ENCODE results near the gene CCDC102B. TPM values are rescaled to one million over a fixed set of nuclear protein-coding genes. Genes with fewer than 3 reads are reported as not detected.

CCDC102B gene
- total RNA-seq, 1 donor from 2014 or later: 0.54 TPM

DNA sequence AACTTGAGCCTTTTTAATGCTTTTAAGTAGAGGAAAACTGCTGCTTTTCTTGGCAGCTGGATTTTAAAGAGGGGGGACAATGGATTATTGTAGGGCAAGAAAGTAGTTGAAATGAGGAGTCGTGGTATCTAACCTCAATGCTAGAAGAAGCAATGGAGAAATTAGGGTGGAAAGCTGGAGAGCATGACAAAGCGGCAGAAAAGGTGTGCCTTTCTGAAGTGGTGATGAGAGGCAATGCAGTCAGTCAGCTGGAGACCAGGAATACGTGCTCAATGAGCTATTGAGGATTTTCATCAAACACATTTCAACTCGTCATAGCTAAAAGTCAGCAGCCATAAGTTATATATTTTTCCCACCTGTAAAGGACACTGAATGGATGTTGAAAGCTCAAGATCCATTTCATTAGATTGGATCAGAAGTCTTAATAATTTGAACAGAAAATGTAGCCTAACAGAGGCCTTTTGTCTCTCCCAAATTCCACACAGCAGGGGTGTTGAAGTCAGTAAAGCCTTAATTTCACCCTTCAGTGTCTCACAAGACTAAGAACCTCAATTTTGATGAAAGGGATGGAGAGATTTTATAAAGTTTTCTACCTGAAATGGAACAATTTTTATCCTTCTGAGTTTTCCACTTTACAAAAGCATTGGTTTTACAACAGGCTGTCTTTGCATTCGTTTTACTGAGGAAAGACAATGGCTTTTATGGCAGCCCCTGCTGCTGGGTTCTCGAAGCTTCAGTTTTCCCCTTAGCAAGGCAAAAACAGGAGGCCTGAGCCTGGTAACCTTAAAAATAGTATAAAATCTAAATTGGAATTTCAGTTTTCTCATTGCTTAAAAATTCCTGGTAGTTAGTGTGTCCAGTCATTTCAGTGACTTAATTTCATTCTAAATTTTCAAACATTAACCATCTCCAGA lies 131.1 kb downstream of the CCDC102B start:
- TF ChIP-seq, protein P1, sequence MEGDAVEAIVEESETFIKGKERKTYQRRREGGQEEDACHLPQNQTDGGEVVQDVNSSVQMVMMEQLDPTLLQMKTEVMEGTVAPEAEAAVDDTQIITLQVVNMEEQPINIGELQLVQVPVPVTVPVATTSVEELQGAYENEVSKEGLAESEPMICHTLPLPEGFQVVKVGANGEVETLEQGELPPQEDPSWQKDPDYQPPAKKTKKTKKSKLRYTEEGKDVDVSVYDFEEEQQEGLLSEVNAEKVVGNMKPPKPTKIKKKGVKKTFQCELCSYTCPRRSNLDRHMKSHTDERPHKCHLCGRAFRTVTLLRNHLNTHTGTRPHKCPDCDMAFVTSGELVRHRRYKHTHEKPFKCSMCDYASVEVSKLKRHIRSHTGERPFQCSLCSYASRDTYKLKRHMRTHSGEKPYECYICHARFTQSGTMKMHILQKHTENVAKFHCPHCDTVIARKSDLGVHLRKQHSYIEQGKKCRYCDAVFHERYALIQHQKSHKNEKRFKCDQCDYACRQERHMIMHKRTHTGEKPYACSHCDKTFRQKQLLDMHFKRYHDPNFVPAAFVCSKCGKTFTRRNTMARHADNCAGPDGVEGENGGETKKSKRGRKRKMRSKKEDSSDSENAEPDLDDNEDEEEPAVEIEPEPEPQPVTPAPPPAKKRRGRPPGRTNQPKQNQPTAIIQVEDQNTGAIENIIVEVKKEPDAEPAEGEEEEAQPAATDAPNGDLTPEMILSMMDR (IDR thresholded peaks at IDR 0.05; ENCODE audit: insufficient read depth, low read length, poor library complexity, severe bottlenecking): no peak
- DNase-seq (ENCODE audit: low read depth): no peak
- Histone ChIP-seq H3K4me3 (ENCODE audit: low read depth, low read length) (no peak overlapping the region), H3K36me3 (ENCODE audit: control insufficient read depth, insufficient read depth, low read length) (no peaks in the 10 kb centered on the region), H3K27me3 (ENCODE audit: control insufficient read depth, insufficient read depth, low read length) (no peaks in the 10 kb centered on the region)

DNA sequence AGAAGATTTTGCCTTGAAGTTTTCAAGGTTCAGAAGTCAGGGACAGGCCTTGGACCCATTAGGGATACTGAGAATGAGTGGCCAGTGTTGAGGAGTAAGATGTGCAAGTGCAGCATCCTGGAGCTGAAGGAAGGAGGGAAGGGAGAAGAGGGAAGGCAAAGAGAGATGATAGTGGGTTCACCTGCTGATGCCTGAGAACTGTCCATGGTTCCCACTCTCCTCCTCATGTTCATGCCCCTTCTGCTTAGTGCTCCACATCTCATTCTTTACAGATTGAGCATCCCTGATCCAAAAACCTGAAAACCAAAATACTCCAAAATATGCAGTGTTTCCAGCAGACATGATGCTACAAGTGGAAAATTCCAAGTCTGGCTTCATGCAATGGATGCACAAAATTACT lies 137.8 kb downstream of the CCDC102B start:
- H3K27me3 ChIP-seq (ENCODE audit: control insufficient read depth, insufficient read depth, low read length): no peaks in the 10 kb centered on the region
- TF ChIP-seq, protein P1 (IDR thresholded peaks at IDR 0.05; ENCODE audit: insufficient read depth, low read length, poor library complexity, severe bottlenecking): no peak
- DNase-seq (ENCODE audit: low read depth): no peak
- H3K36me3 ChIP-seq (ENCODE audit: control insufficient read depth, insufficient read depth, low read length): no peaks in the 10 kb centered on the region
- H3K4me3 ChIP-seq (ENCODE audit: low read depth, low read length): no peak overlapping the region

DNA sequence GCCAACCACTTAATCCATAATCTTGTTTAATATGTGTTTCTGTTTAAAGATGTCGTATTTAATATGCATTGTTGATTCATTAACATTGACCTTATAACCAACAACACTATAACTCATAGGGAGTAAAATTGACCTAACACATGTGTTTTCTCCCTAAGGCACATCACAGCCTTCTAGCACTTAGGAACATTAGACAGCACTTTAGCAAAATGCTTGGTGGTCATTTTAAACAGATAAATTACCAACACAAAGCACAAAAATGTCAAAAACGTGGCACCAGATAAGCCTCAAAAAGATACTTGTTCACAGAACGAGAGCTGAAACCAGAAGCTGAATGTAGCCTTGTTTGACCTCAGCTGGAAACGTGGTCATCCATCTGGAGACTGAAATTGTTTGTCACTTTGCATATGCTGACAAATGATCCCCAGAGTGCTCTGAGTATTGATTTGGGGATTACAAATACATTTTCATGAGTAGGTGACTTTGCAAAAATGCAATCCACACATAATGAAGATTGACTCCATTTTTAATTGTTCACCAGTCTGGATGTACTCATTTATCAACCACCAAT lies 139.2 kb downstream of the CCDC102B start:
- Histone ChIP-seq H3K36me3 (ENCODE audit: control insufficient read depth, insufficient read depth, low read length) (no peaks in the 10 kb centered on the region), H3K27me3 (ENCODE audit: control insufficient read depth, insufficient read depth, low read length) (no peaks in the 10 kb centered on the region), H3K4me3 (ENCODE audit: low read depth, low read length) (no peak overlapping the region)
- no peak for DNase-seq (ENCODE audit: low read depth)
- TF ChIP-seq, protein P1 (IDR thresholded peaks at IDR 0.05; ENCODE audit: insufficient read depth, low read length, poor library complexity, severe bottlenecking): no peak

DNA sequence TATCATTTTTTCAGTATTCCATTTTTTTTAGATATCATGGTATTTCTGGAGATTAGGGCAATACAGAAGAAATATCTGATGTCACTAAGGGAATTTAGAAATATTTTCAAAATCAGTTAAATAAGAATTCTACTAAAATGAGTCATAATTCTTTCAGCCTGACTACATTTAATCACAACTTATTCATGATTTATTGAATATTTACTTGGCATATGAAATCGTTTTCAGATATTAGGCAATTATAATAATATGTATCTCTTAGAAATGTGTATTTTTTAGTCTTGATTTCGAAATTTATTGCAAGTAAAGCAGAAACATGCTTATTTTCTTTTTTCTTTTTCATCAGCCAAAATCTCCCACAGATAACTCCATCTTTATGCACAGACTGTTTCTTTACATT lies 142.2 kb downstream of the CCDC102B start:
- TF ChIP-seq, protein P1 (IDR thresholded peaks at IDR 0.05; ENCODE audit: insufficient read depth, low read length, poor library complexity, severe bottlenecking): no peak
- Histone ChIP-seq H3K36me3 (ENCODE audit: control insufficient read depth, insufficient read depth, low read length) (no peaks in the 10 kb centered on the region), H3K4me3 (ENCODE audit: low read depth, low read length) (no peak overlapping the region), H3K27me3 (ENCODE audit: control insufficient read depth, insufficient read depth, low read length) (no peaks in the 10 kb centered on the region)
- no peak for DNase-seq (ENCODE audit: low read depth)

DNA sequence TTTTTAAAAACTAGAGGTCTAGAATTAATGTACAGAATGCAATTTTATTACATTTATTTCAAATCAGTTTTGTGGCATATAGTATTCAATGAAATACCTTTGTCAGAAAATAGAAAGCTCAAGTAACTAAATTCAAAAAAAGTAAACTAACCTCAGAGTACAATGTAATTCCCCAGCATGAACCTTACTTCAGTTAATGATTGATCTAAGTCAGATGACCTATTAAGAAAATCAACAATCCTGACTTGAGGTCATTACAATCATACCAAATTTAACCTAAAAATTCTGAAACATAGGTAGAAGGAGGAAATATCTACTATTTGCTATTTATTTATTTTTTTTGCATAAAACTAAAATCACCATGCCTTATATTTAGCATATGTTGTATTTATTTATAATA lies 142.9 kb downstream of the CCDC102B start:
- no peaks in the 10 kb centered on the region for H3K36me3 ChIP-seq (ENCODE audit: control insufficient read depth, insufficient read depth, low read length)
- no peak overlapping the region for H3K4me3 ChIP-seq (ENCODE audit: low read depth, low read length)
- H3K27me3 ChIP-seq (ENCODE audit: control insufficient read depth, insufficient read depth, low read length): no peaks in the 10 kb centered on the region
- TF ChIP-seq, protein P1 (IDR thresholded peaks at IDR 0.05; ENCODE audit: insufficient read depth, low read length, poor library complexity, severe bottlenecking): no peak
- DNase-seq (ENCODE audit: low read depth): no peak
